GM18526 (cell line): Measurements from ENCODE around the gene ARHGEF11.

Source experiments
- POLR2A ChIP-seq: IDR thresholded peaks from 3 replicates; pipeline ENCODE4 v1.6.1; 2011; ENCODE audit not compliant: insufficient read length; ENCODE audit errors: extremely low read depth

Gene ARHGEF11

GRCh38 chr1:157069601-157070000 is 24.1 kb upstream of the ARHGEF11 start:
- TF ChIP-seq POLR2A = no peak

GRCh38 chr1:157056269-157056668 is 10.7 kb upstream of the ARHGEF11 start:
- TF ChIP-seq POLR2A = no peak

GRCh38 chr1:157050836-157051235 is 5.3 kb upstream of the ARHGEF11 start:
- no peak for TF ChIP-seq POLR2A

DNA sequence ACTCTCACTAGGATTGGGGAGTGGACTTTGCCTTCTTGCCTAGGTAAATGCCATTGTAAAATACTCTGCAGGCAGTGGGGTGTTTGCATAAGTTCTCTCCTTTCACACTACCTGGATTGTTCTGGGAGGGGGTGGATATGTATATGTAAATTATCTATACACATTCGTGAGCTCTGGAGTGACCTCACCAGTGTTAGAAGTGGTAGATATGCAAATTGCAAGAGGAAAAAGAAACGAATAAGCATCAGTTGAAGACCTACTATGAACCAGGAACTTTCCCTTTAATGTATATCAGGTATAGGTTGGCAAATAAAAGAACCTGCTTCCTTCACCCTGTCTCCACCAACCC is 1.5 kb upstream of the ARHGEF11 start:
- no peak for TF ChIP-seq POLR2A

DNA sequence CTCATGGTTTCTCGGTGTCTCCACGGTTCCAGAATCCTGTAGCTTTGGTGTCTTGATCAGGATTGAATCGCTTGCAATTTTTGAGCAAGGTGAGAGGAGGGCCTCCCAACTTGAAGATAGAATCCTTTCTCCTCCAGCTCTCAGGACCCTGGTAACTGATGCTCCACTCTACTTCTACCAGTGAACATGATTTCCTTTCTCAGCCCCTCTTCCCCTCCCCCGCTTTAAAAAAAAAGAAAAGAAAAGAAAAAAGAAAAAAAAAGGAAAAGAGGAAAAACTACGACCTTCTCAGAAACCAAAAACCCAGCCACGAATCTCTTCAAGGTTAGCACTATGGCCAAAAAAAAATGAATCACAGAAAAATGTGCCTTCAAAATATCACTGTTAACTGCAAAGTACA is 1.2 kb downstream of the ARHGEF11 start:
- TF ChIP-seq POLR2A = no peak

- TF ChIP-seq POLR2A = no peak
These were observed 1.9 kb downstream of the ARHGEF11 start for GRCh38 chr1:157043685-157044084.

- no peak for TF ChIP-seq POLR2A
These were observed 2.7 kb downstream of the ARHGEF11 start for GRCh38 chr1:157042846-157043245.

DNA sequence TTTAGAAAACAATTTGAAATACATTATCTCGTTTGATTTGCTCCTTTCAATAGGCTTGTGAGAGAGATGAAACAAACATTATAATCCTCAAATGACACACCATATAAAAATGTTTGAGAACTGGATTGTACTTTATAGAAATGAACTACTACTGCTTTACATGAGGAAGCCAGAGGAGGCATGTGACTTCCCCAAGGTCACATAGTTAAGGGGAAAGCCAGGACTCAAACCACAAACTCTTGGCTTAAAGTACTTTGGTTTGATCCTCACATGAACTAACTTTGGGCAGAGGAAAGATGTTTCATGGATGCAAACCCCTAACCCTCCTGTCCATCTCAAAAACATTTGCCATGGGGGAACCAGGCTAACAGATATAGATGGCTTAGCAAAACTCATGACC is 4.7 kb downstream of the ARHGEF11 start:
- TF ChIP-seq POLR2A = no peak

DNA sequence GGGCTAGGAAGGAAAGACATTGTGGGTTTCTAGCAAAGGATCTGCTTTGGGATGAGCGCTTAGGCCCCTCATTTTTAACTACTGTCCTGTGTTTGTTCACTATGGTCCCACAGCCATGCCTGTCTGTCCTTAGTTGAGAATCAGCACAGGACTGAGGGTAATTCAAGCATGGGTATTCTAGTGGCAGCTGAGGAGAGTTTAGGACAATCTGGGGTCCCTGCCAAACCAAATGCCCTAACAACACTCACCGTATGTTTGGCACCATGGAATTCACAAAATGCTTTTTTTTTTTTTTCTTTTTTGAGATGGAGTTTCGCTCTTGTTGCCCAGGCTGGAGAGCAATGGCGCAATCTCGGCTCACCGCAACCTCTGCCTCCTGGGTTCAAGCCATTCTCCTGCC is 10.4 kb downstream of the ARHGEF11 start:
- no peak for TF ChIP-seq POLR2A

DNA sequence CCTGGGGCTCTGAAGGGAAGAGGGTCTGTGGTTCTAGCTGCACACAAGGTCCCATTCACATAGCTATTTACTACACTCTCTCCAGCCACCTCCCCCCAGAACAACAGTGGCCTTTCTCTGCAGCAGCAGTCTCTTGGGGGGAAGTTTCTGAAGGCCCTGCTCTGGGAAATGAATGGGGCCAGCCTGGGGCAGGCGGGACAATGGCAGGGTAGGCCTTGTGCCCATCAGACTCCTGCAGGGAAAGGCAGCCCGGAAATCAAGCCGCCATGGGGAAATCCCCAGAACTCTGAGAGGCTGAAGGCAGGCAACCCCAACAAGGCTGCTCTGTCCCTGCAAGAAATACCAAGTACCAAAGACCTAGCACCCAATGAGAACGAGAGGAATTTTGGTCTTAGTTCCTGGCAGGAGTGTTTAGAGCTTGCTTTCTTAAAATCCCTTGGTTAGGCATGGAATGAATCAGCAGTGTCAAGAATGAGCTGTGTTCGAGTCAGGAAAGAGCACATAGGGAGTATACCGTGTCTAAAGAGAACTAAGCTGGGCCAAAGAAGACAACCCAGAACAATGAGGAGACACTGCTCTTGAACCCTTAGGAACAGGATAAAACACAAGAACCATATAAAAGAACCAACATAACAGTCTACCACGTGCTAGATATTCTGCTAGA is 11.3 kb downstream of the ARHGEF11 start:
- no peak for TF ChIP-seq POLR2A

DNA sequence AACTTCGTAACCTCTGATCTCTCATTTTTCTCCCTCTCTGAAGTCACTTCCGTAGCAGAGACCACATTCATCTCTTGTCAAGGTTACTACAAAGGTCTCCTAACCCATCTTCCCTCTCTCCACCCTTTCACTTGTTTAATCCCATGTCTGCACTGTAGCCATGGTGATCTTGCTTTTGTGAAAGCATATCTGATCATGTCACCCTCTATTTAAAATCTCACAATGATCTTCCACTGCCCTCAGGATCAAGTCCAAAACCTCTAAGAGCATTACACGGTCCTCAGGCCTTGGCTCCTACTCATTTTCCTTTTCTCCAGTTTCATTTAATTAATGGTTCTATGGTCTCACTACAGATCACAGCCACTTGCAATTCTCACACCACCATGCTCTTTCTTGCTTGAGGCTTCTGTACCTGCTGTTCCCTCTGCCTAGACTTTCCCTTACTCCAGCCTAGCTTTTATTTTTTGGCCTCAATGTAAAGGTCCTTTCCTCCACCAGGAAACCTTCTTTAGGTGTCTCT is 12.1 kb downstream of the ARHGEF11 start:
- TF ChIP-seq POLR2A = no peak

GRCh38 chr1:157032303-157032702 is 13.2 kb downstream of the ARHGEF11 start:
- no peak for TF ChIP-seq POLR2A

DNA sequence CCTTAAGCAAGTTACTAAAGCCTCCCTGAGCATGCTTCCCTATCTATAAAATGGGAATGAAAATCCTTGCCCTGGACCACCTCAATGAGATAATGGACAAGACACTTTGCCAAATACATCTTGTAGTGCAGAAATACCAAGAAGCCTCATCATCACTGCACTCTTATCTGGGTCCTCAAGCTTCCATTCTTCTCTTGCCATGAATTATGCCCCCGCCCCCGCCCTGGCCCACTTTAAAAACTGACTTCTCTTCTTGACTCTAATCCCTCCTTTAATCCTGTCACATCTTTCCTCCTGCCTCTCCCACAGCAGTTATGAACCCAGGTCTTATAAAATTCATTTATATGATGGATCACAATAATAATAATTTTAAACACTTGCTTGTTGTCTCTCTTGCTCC is 14.8 kb downstream of the ARHGEF11 start:
- TF ChIP-seq POLR2A = no peak

DNA sequence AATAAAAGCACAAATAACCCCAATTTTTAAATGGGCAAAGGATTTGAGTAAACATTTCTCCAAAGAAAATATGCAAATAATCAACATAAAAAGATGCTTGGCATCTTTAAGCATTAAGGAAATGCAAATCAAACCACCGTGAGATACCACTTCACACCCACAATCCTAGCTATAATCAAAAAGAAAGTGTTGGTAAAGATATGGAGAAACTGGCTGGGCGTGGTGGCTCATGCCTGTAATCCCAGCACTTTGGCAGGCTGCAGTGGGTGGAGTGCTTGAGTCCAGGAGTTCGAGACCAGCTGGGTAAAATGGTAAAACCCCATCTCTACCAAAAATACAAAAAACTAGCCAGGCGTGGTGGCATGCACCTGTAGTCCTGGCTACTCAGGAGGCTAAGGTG is 16.9 kb downstream of the ARHGEF11 start:
- TF ChIP-seq POLR2A = no peak

GRCh38 chr1:157025856-157026255 is 19.7 kb downstream of the ARHGEF11 start:
- TF ChIP-seq POLR2A = no peak

GRCh38 chr1:157025385-157025784 is 20.2 kb downstream of the ARHGEF11 start:
- TF ChIP-seq POLR2A = no peak

GRCh38 chr1:157021688-157022087 is 23.9 kb downstream of the ARHGEF11 start:
- no peak for TF ChIP-seq POLR2A
